ENCODE data around the gene ZMYND12. TPM values are rescaled to one million over a fixed set of nuclear protein-coding genes. Genes with fewer than 3 reads are reported as not detected.

Gene ZMYND12
- total and polyA plus RNA-seq, 2 of the 4 experiments (the other 2 are of a cell fraction): under 0.01 to 0.03 TPM

DNA sequence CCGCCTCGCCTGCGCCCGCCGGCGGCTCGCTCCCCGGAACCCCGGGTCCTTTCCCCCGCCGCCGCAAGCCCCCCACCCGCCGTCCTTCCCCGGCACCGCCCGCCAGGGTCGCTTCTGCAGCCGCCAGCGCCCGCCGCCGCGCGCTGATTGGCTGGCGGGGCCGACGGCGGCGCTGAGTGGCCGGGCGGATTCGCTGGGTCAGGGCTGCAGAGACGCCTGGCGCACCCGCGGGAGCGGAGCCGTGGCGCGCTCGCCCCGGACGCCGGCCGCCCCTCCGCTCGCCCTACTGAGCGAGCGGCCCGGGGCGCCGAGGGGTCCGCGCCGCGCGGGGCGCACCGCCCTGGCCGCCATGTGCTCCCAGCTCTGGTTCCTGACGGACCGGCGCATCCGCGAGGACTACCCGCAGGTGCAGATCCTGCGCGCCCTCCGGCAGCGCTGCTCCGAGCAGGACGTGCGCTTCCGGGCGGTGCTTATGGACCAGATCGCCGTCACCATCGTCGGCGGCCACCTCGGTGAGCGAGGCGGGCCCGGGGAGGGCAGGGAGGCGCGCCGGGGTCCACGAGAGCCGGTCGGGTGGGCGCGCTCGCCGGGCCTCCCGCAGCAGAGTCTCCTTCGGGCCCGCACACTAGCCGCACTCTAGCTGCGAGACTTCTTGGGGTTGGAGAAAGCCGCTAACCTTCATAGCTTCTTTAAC is 75.1 kb downstream of the ZMYND12 start, which contains the start of gene RIMKLA:
RIMKLA (plus strand) TSS at position 207 of the 694 bp plus-strand sequence; CDS start at position 350, 143 bp downstream.
- H3K27ac ChIP-seq (ENCODE audit: insufficient read depth, low read length): no peak within 1 kb of the TSS
- no peaks in the 10 kb centered on the region for H3K9me1 ChIP-seq (ENCODE audit: insufficient read depth, low read length)
- no peak within 1 kb of the TSS for H2BK120ac ChIP-seq (ENCODE audit: low read depth, low read length)
- H3K14ac ChIP-seq (replicated peaks; ENCODE audit: low read depth, low read length): no peak within 1 kb of the TSS
- H2BK5ac ChIP-seq (ENCODE audit: low read depth, low read length, poor library complexity, severe bottlenecking): no peak within 1 kb of the TSS
- H2AK5ac ChIP-seq (ENCODE audit: low read depth, low read length): no peak within 1 kb of the TSS
- H4K20me1 ChIP-seq (ENCODE audit: insufficient read depth, low read length): no peaks in the 10 kb centered on the region
- H4K5ac ChIP-seq (ENCODE audit: low read depth, low read length): no peak within 1 kb of the TSS
- H2AFZ ChIP-seq (replicated peaks; ENCODE audit: low read length, poor library complexity): peak within 1 kb of the TSS; percentile 69
- intact Hi-C loops (cut with micrococcal nuclease) (no loop called here), dilution Hi-C loops (cut with HindIII; ENCODE audit: low sequenced_read_pairs, unreplicated experiment) (no loop called here), in situ Hi-C loops (cut with MboI; ENCODE audit: low sequenced_read_pairs) (no loop called here)
- H3K4me2 ChIP-seq (ENCODE audit: low read depth, low read length): peak within 1 kb of the TSS; percentile 61
- no peak within 1 kb of the TSS for H2BK15ac ChIP-seq (ENCODE audit: low read depth, low read length)
- no peak within 1 kb of the TSS for H2AK9ac ChIP-seq (replicated peaks; ENCODE audit: low read depth, low read length, poor library complexity)
- CTCF ChIA-PET: no interaction called here
- no peak within 1 kb of the TSS for H3K18ac ChIP-seq (ENCODE audit: low read depth, low read length)
- H3K9ac ChIP-seq (ENCODE audit: low read depth, low read length): no peak within 1 kb of the TSS
- BruUV-seq (replicated peaks): no TSS peak
- H2BK20ac ChIP-seq (ENCODE audit: low read depth, low read length): no peak within 1 kb of the TSS
- no peaks in the 10 kb centered on the region for H3K36me3 ChIP-seq (ENCODE audit: control insufficient read depth, insufficient read depth, low read length)
- no peak within 1 kb of the TSS for H4K91ac ChIP-seq (ENCODE audit: insufficient read depth, low read depth, low read length)
- peak; percentile 6 for DNase-seq
- H3K4ac ChIP-seq (ENCODE audit: low read depth, low read length): no peak within 1 kb of the TSS
- peak; percentile 96 for ATAC-seq (ENCODE audit: low read depth)
- H4K8ac ChIP-seq (ENCODE audit: low read depth in 2 of 2, low read length in 2 of 2): no peak within 1 kb of the TSS
- POLR2A ChIA-PET (ENCODE audit: unreplicated experiment): no interaction called here
- peak within 1 kb of the TSS; percentile 40 for H3K4me3 ChIP-seq (ENCODE audit: insufficient read depth, low read depth, low read length)
- WGBS, 2 experiments (ENCODE audit: extremely low coverage in 2 of 2, insufficient read length in 1 of 2): 1% methylated on average over 79 of the region's 101 CpGs; no CpG with 5 or more reads in 1 of the 2 experiments
- H3K27me3 ChIP-seq (ENCODE audit: control insufficient read depth, insufficient read depth, low read length): peaks cover 15% of the 10 kb centered on the region
- H3K4me1 ChIP-seq (ENCODE audit: control insufficient read depth, insufficient read depth, low read length): peaks cover 2% of the 10 kb centered on the region; the same call in 1 of the 2 replicates
- no peaks in the 10 kb centered on the region for H3K79me1 ChIP-seq (ENCODE audit: low read depth in 1 of 2, low read length in 2 of 2)
- TF ChIP-seq MAFK (IDR thresholded peaks at IDR 0.05; ENCODE audit: low read depth, low read length) (no peak), BHLHE40 (IDR thresholded peaks at IDR 0.05; ENCODE audit: low read depth, low read length) (no peak), FOS (IDR thresholded peaks at IDR 0.05; ENCODE audit: low read depth, low read length) (no peak), RCOR1 (IDR thresholded peaks at IDR 0.05; ENCODE audit: insufficient replicate concordance, low read length) (no peak), POLR2A (IDR thresholded peaks at IDR 0.05; ENCODE audit: low read depth, low read length) (no peak), NFE2L2 (IDR thresholded peaks at IDR 0.05; ENCODE audit: low read depth, low read length) (no peak), MXI1 (IDR thresholded peaks at IDR 0.05; ENCODE audit: borderline replicate concordance, low read depth, low read length) (no peak), CHD1 (IDR thresholded peaks at IDR 0.05; ENCODE audit: low read depth, low read length) (no peak), CEBPB (IDR thresholded peaks at IDR 0.05; ENCODE audit: low read depth, low read length) (no peak), RAD21 (IDR thresholded peaks at IDR 0.05; ENCODE audit: low read length) (no peak), RFX5 (IDR thresholded peaks at IDR 0.05; ENCODE audit: low read depth, low read length) (no peak), MAZ (IDR thresholded peaks at IDR 0.05; ENCODE audit: borderline replicate concordance, low read depth, low read length) (no peak), SMC3 (IDR thresholded peaks at IDR 0.05; ENCODE audit: low read depth, low read length) (no peak)
- TF ChIP-seq, protein P1, sequence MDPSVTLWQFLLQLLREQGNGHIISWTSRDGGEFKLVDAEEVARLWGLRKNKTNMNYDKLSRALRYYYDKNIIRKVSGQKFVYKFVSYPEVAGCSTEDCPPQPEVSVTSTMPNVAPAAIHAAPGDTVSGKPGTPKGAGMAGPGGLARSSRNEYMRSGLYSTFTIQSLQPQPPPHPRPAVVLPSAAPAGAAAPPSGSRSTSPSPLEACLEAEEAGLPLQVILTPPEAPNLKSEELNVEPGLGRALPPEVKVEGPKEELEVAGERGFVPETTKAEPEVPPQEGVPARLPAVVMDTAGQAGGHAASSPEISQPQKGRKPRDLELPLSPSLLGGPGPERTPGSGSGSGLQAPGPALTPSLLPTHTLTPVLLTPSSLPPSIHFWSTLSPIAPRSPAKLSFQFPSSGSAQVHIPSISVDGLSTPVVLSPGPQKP (IDR thresholded peaks at IDR 0.05; ENCODE audit: borderline replicate concordance, low read depth, low read length): no peak
- TF ChIP-seq, protein P2, sequence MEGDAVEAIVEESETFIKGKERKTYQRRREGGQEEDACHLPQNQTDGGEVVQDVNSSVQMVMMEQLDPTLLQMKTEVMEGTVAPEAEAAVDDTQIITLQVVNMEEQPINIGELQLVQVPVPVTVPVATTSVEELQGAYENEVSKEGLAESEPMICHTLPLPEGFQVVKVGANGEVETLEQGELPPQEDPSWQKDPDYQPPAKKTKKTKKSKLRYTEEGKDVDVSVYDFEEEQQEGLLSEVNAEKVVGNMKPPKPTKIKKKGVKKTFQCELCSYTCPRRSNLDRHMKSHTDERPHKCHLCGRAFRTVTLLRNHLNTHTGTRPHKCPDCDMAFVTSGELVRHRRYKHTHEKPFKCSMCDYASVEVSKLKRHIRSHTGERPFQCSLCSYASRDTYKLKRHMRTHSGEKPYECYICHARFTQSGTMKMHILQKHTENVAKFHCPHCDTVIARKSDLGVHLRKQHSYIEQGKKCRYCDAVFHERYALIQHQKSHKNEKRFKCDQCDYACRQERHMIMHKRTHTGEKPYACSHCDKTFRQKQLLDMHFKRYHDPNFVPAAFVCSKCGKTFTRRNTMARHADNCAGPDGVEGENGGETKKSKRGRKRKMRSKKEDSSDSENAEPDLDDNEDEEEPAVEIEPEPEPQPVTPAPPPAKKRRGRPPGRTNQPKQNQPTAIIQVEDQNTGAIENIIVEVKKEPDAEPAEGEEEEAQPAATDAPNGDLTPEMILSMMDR (conservative IDR thresholded peaks at IDR 0.05; ENCODE audit: low read depth, low read length): no peak
- TF ChIP-seq, protein P3, sequence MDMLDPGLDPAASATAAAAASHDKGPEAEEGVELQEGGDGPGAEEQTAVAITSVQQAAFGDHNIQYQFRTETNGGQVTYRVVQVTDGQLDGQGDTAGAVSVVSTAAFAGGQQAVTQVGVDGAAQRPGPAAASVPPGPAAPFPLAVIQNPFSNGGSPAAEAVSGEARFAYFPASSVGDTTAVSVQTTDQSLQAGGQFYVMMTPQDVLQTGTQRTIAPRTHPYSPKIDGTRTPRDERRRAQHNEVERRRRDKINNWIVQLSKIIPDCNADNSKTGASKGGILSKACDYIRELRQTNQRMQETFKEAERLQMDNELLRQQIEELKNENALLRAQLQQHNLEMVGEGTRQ (IDR thresholded peaks at IDR 0.05; ENCODE audit: low read depth, low read length): no peak
- H3K9me3 ChIP-seq (ENCODE audit: control insufficient read depth, insufficient read depth, low read length): no peaks in the 10 kb centered on the region
- H3K23ac ChIP-seq (ENCODE audit: low read depth, low read length): no peak within 1 kb of the TSS
- H3K56ac ChIP-seq (ENCODE audit: extremely low read depth, insufficient read depth, low read length): no peak within 1 kb of the TSS

Data from IMR-90 (cell line).